GM19324 (cell line): ENCODE results near the gene PPIF.

Source experiments
- ATAC-seq: cut with Tn5 transposase; IDR thresholded peaks from one replicate; pipeline ENCODE4 v1.9.1; 2021; ENCODE audit warnings: mild to moderate bottlenecking, moderate library complexity; ENCODE audit not compliant: unreplicated experiment, low FRiP score

The PPIF gene

GRCh38 chr10:79346388-79347225, 662 bp upstream of the PPIF start:
- no peak for ATAC-seq

- ATAC-seq, result peak; percentile 71
Measured at GRCh38 chr10:79347894-79348639, 798 bp downstream of the PPIF start.

GRCh38 chr10:79348640-79348988, 1.3 kb downstream of the PPIF start:
- ATAC-seq, result no peak

GRCh38 chr10:79349072-79349491, 1.8 kb downstream of the PPIF start:
- ATAC-seq, result no peak

- ATAC-seq, result no peak
Measured at GRCh38 chr10:79349766-79350406, 2.6 kb downstream of the PPIF start.

GRCh38 chr10:79350407-79351154, 3.3 kb downstream of the PPIF start:
- no peak for ATAC-seq

- no peak for ATAC-seq
Measured at GRCh38 chr10:79351332-79351731, 4.1 kb downstream of the PPIF start.

GRCh38 chr10:79352035-79352877, 5.0 kb downstream of the PPIF start:
- ATAC-seq, result no peak

- no peak for ATAC-seq
Measured at GRCh38 chr10:79353000-79353406, 5.7 kb downstream of the PPIF start.

GRCh38 chr10:79353726-79354125, 6.5 kb downstream of the PPIF start:
- ATAC-seq, result no peak

- no peak for ATAC-seq
Measured at GRCh38 chr10:79354141-79354540, 6.9 kb downstream of the PPIF start.

GRCh38 chr10:79354615-79355014, 7.3 kb downstream of the PPIF start:
- ATAC-seq, result no peak

- ATAC-seq, result no peak
Measured at GRCh38 chr10:79355420-79356017, 8.2 kb downstream of the PPIF start.

GRCh38 chr10:79356104-79356503, 8.8 kb downstream of the PPIF start:
- no peak for ATAC-seq

- ATAC-seq, result no peak
Measured at GRCh38 chr10:79357180-79357579, 9.9 kb downstream of the PPIF start.

- ATAC-seq, result no peak
Measured at GRCh38 chr10:79358811-79359210, 11.5 kb downstream of the PPIF start.

GRCh38 chr10:79359816-79360498, 12.7 kb downstream of the PPIF start:
- ATAC-seq, result no peak

- ATAC-seq, result no peak
Measured at GRCh38 chr10:79360499-79361342, 13.5 kb downstream of the PPIF start.
